HG03064 (cell line): ENCODE measurements around the gene MPRIP.

ENCODE experiments used
- ATAC-seq: cut with Tn5 transposase; IDR thresholded peaks from one replicate; pipeline ENCODE4 v1.9.1; 2021; ENCODE audit warnings: low read depth; ENCODE audit not compliant: unreplicated experiment

MPRIP gene

DNA sequence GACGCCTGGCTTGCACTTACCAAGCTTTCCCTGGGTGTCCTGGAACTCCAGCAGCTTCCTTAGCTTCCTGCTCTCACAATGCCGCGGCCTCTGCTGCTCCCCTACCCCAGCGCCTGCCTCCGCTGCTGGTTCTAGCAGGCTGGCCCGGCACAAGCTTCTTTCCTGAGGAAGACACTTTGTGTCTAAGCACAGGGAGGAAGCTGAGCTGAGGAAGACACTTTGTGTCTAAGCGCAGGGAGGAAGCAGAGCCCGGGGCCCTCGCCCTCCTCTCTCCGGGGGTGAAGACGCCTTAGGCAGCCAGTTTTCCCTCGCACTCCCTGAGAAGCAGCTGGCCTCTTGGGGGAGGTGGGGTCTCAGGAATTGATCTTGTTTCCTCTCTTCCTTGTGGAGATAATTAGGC is 99.0 kb downstream of the MPRIP start:
- ATAC-seq = no peak

- ATAC-seq = no peak
Measured at GRCh38 chr17:17141860-17142552, 99.7 kb downstream of the MPRIP start.

- no peak for ATAC-seq
Measured at GRCh38 chr17:17142556-17142955, 100.3 kb downstream of the MPRIP start.

- no peak for ATAC-seq
Measured at GRCh38 chr17:17143501-17143900, 101.2 kb downstream of the MPRIP start.

GRCh38 chr17:17144061-17144460 is 101.8 kb downstream of the MPRIP start:
- ATAC-seq = no peak

- no peak for ATAC-seq
Measured at GRCh38 chr17:17144916-17145665, 102.8 kb downstream of the MPRIP start.

- ATAC-seq = no peak
Measured at GRCh38 chr17:17146786-17147406, 104.6 kb downstream of the MPRIP start.

GRCh38 chr17:17147821-17148220 is 105.6 kb downstream of the MPRIP start:
- no peak for ATAC-seq

- ATAC-seq = no peak
Measured at GRCh38 chr17:17149520-17150447, 107.5 kb downstream of the MPRIP start.

GRCh38 chr17:17150448-17150800 is 108.2 kb downstream of the MPRIP start:
- ATAC-seq = no peak

GRCh38 chr17:17151055-17151454 is 108.8 kb downstream of the MPRIP start:
- ATAC-seq = no peak

DNA sequence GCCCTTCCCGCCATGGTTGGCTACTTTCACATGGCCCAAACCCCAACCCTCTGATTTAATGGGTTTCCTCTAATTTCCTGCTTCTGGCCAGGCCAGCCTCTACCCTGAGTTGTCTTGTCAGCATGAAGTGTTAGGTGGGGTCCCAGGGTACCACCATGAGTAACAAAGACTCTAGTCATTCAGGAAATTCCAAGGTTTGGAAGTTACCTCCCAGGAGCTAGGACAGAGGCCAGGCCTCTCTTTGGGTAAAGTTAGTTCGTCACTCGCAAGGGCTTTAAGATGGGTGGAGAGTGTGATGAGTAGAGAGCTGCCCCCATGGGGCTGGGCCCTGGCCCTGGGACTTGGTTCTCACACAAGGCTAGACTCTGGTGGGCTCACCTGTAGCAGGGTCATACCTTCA is 109.3 kb downstream of the MPRIP start:
- no peak for ATAC-seq

DNA sequence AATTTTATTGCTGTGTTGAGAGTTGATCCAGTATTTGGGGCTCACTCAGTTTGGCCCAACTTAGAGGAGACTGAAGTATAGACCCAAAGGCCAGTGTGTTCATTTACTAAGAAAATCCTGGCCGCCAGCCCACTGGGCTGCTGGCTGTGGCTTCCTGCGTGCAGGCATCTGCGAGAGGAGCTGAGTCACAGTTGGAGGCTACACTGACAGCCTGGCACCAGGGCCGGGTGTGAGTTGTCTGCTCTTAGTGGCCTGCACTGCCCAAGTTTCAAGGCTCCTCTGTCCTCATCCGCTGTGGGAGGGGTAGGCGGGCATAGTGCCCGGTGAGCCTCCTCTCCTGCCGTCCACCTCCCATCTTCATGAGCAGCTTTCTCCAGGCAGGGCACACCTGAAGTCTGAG is 109.7 kb downstream of the MPRIP start:
- no peak for ATAC-seq

- ATAC-seq = no peak
Measured at GRCh38 chr17:17152385-17152784, 110.1 kb downstream of the MPRIP start.

- no peak for ATAC-seq
Measured at GRCh38 chr17:17153071-17153470, 110.8 kb downstream of the MPRIP start.

DNA sequence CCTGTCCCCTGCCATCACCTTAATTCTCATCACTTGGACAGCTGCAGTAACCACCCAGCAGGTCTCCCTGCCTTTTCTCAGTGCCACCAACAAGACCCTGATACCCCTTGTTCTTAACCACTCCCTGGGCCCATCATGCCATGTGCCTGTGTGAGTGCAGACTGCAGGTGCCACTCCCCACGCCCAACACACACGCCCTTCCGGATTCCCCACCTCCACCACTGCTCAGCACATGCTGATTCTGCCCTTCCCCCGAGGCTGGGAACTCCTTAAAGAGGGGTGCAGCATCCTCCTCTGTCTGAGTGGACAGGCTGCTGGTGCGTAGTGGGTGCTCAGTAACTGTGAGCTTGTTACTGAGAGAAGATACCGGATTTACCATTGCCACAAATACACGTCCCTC is 111.5 kb downstream of the MPRIP start:
- ATAC-seq = no peak

GRCh38 chr17:17154556-17154955 is 112.3 kb downstream of the MPRIP start:
- no peak for ATAC-seq

DNA sequence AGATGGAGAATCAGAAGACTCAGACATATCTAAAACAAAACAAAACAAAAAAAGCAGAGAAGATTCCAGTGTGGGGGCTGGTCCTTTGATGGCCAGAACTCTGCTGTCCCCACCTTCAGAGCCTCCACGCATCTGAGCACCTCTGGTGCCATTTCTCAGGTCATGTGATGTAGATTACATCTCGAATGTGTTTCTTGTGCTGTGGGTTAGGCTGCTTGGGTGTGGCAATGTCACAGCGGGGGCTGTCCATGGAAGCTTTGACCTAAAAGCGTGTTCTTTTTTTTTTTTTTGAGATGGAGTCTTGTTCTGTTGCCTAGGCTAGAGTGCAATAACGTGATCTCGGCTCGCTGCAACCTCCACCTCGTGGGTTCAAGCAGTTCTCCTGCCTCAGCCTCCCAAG is 112.7 kb downstream of the MPRIP start:
- no peak for ATAC-seq

GRCh38 chr17:17155568-17155967 is 113.3 kb downstream of the MPRIP start:
- no peak for ATAC-seq

GRCh38 chr17:17156107-17156506 is 113.8 kb downstream of the MPRIP start:
- no peak for ATAC-seq

DNA sequence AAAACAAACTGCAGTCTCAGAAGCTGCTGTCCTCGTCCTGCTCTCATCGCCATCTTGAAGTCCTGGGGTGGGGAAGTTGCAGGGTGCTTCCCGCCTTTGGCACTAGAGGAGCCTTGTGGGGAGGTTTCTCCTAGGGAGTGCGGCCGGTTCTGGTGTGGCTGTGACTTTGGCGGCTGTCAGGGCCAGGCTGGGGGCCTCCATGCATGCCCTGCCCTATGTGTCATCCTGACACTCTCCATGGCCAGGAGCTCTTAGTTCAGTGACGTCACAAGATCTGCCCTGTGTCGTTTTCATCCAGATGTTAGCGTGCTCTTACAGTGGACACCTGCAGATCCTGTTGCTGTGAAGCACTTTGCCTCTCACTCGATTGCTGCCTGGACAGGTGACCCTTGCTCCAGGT is 114.3 kb downstream of the MPRIP start:
- no peak for ATAC-seq
